KMS-11 (cell line): ENCODE data around the gene XRCC3.

ENCODE experiments used
- H2AFZ ChIP-seq: fragments of 200-600 bp; sonication (generic); 2 replicates; pipeline ENCODE4 v1.6.1; 2016; ENCODE audit warnings: antibody characterized with exemption, mixed run types, low read depth
- H3K27ac ChIP-seq: fragments of 200-600 bp; sonication (generic); 2 replicates; pipeline ENCODE4 v1.6.1; 2016; ENCODE audit warnings: mild to moderate bottlenecking, mixed run types
- H3K27me3 ChIP-seq: fragments of 200-600 bp; sonication (generic); 2 replicates; pipeline ENCODE4 v1.6.1; 2017; ENCODE audit warnings: mild to moderate bottlenecking, low read depth, mixed run types, moderate library complexity; ENCODE audit not compliant: insufficient read depth
- H3K36me3 ChIP-seq: fragments of 200-600 bp; sonication (generic); 2 replicates; pipeline ENCODE4 v1.6.1; 2017; ENCODE audit warnings: mild to moderate bottlenecking, mixed run types; ENCODE audit not compliant: insufficient read depth
- H3K4me1 ChIP-seq: fragments of 200-600 bp; sonication (generic); 2 replicates; pipeline ENCODE4 v1.6.1; 2016; ENCODE audit warnings: mild to moderate bottlenecking, low read depth, mixed run types; ENCODE audit not compliant: poor library complexity, severe bottlenecking
- H3K4me2 ChIP-seq: fragments of 200-600 bp; sonication (generic); 2 replicates; pipeline ENCODE4 v1.7.0; 2016; ENCODE audit warnings: mild to moderate bottlenecking, mixed run types
- H3K4me3 ChIP-seq: fragments of 200-600 bp; sonication (generic); IDR thresholded peaks from 2 replicates; pipeline ENCODE4 v1.6.1; 2017; ENCODE audit warnings: low read depth, low read length, mixed read lengths; ENCODE audit not compliant: insufficient read depth
- H3K79me2 ChIP-seq: fragments of 200-600 bp; sonication (generic); 2 replicates; pipeline ENCODE4 v1.6.1; 2016; ENCODE audit warnings: low read depth, mixed run types; ENCODE audit not compliant: insufficient read depth
- H3K9ac ChIP-seq: fragments of 200-600 bp; sonication (generic); 2 replicates; pipeline ENCODE4 v1.6.1; 2016; ENCODE audit warnings: mild to moderate bottlenecking, mixed run types
- H4K20me1 ChIP-seq: fragments of 200-600 bp; sonication (generic); 2 replicates; pipeline ENCODE4 v1.6.1; 2016; ENCODE audit warnings: mild to moderate bottlenecking, mixed run types; ENCODE audit not compliant: insufficient read depth
- CTCF ChIP-seq: fragments of 200-600 bp; sonication (generic); conservative IDR thresholded peaks from 2 replicates; pipeline ENCODE4 v1.6.1; 2017; ENCODE audit warnings: low read depth, mild to moderate bottlenecking, antibody characterized with exemption, low read length, moderate library complexity, mixed read lengths

The XRCC3 gene

GRCh38 chr14:103680491-103681231 is 34.6 kb downstream of the XRCC3 start:
- Histone ChIP-seq H3K4me3 (no peak overlapping the region), H3K79me2 (no peaks in the 10 kb centered on the region), H3K27me3 (no peaks in the 10 kb centered on the region), H3K27ac (no peak overlapping the region), H3K4me1 (no peaks in the 10 kb centered on the region), H3K36me3 (no peaks in the 10 kb centered on the region), H3K4me2 (no peak overlapping the region), H2AFZ (no peak overlapping the region), H4K20me1 (no peaks in the 10 kb centered on the region), H3K9ac (no peak overlapping the region)
- no peak for TF ChIP-seq CTCF

- no peaks in the 10 kb centered on the region for H3K4me1 ChIP-seq
- H3K27me3 ChIP-seq: no peaks in the 10 kb centered on the region
- no peaks in the 10 kb centered on the region for H4K20me1 ChIP-seq
- H3K27ac ChIP-seq: no peak overlapping the region
- TF ChIP-seq CTCF: peak; percentile 46
- H3K79me2 ChIP-seq: no peaks in the 10 kb centered on the region
- H3K36me3 ChIP-seq: no peaks in the 10 kb centered on the region
- H2AFZ ChIP-seq: no peak overlapping the region
- H3K4me2 ChIP-seq: no peak overlapping the region
- H3K9ac ChIP-seq: no peak overlapping the region
- no peak overlapping the region for H3K4me3 ChIP-seq
Observed at GRCh38 chr14:103679351-103679750, 35.9 kb downstream of the XRCC3 start.

GRCh38 chr14:103676881-103677675 is 38.2 kb downstream of the XRCC3 start:
- H3K4me3 ChIP-seq: no peak overlapping the region
- no peak overlapping the region for H2AFZ ChIP-seq
- TF ChIP-seq CTCF: no peak
- H3K9ac ChIP-seq: no peak overlapping the region
- no peaks in the 10 kb centered on the region for H3K27me3 ChIP-seq
- H3K27ac ChIP-seq: no peak overlapping the region
- H3K79me2 ChIP-seq: no peaks in the 10 kb centered on the region
- H3K36me3 ChIP-seq: no peaks in the 10 kb centered on the region
- H3K4me2 ChIP-seq: no peak overlapping the region
- H4K20me1 ChIP-seq: no peaks in the 10 kb centered on the region
- no peaks in the 10 kb centered on the region for H3K4me1 ChIP-seq

GRCh38 chr14:103675957-103676356 is 39.3 kb downstream of the XRCC3 start:
- no peaks in the 10 kb centered on the region for H3K4me1 ChIP-seq
- no peaks in the 10 kb centered on the region for H3K36me3 ChIP-seq
- no peaks in the 10 kb centered on the region for H3K27me3 ChIP-seq
- no peak for TF ChIP-seq CTCF
- no peak overlapping the region for H3K9ac ChIP-seq
- no peaks in the 10 kb centered on the region for H3K79me2 ChIP-seq
- H2AFZ ChIP-seq: no peak overlapping the region
- H4K20me1 ChIP-seq: no peaks in the 10 kb centered on the region
- H3K27ac ChIP-seq: no peak overlapping the region
- no peak overlapping the region for H3K4me2 ChIP-seq
- no peak overlapping the region for H3K4me3 ChIP-seq
